GM21529 (cell line): Measurements from ENCODE around the gene SLC13A3.
A peak's percentile ranks its signal among the peaks of the same experiment; 100 is the strongest.

Experiments
- ATAC-seq: cut with Tn5 transposase; IDR thresholded peaks from one replicate; pipeline ENCODE4 v1.9.1; 2021; ENCODE audit not compliant: unreplicated experiment

The SLC13A3 gene

GRCh38 chr20:46545077-46545826 lies 106.0 kb downstream of the SLC13A3 start:
- no peak for ATAC-seq

- ATAC-seq, result no peak
These were observed 106.7 kb downstream of the SLC13A3 start for GRCh38 chr20:46544576-46544975.

- no peak for ATAC-seq
These were observed 107.3 kb downstream of the SLC13A3 start for GRCh38 chr20:46543959-46544358.

- ATAC-seq, result no peak
These were observed 108.2 kb downstream of the SLC13A3 start for GRCh38 chr20:46543033-46543432.

- no peak for ATAC-seq
These were observed 109.9 kb downstream of the SLC13A3 start for GRCh38 chr20:46541229-46541935.

GRCh38 chr20:46539113-46539512 lies 112.1 kb downstream of the SLC13A3 start:
- no peak for ATAC-seq

GRCh38 chr20:46530640-46531039 lies 120.6 kb downstream of the SLC13A3 start:
- no peak for ATAC-seq

GRCh38 chr20:46523696-46524328 lies 127.4 kb downstream of the SLC13A3 start:
- no peak for ATAC-seq

- ATAC-seq, result no peak
These were observed 128.2 kb downstream of the SLC13A3 start for GRCh38 chr20:46523108-46523507.

- no peak for ATAC-seq
These were observed 130.2 kb downstream of the SLC13A3 start for GRCh38 chr20:46520976-46521579.

GRCh38 chr20:46520540-46520939 lies 130.7 kb downstream of the SLC13A3 start:
- no peak for ATAC-seq

GRCh38 chr20:46519471-46520068 lies 131.7 kb downstream of the SLC13A3 start:
- ATAC-seq, result no peak

GRCh38 chr20:46512943-46513844 lies 138.1 kb downstream of the SLC13A3 start, which contains the start of gene ZNF334:
Gene ZNF334 (minus strand): TSS chr20:46513559. CDS start chr20:46512102, 1,457 bp downstream.
- ATAC-seq, result peak; percentile 70

- no peak for ATAC-seq
These were observed 141.7 kb downstream of the SLC13A3 start for GRCh38 chr20:46509523-46509922.
